H9 (cell line): ENCODE measurements around the gene TNFRSF1B. TPM values are rescaled to one million over a fixed set of nuclear protein-coding genes. Genes with fewer than 3 reads are reported as not detected.

Experiments used
- DNase-seq: peaks from one replicate; pipeline ENCODE4 v3.0.0-alpha.2; 2017
- H2AFZ ChIP-seq: one replicate; pipeline ENCODE4 v1.6.1; 2013; ENCODE audit warnings: mild to moderate bottlenecking, low read length, control low read depth, moderate library complexity
- H2AK5ac ChIP-seq: 2 replicates; pipeline ENCODE4 v1.6.1; 2013; ENCODE audit warnings: low read length, control low read depth, mixed read lengths; ENCODE audit not compliant: insufficient read length
- H2BK120ac ChIP-seq: one replicate; pipeline ENCODE4 v1.6.1; 2013; ENCODE audit warnings: low read depth, mild to moderate bottlenecking, low read length, control low read depth, inconsistent platforms; ENCODE audit not compliant: poor library complexity, severe bottlenecking
- H2BK12ac ChIP-seq: 2 replicates; pipeline ENCODE4 v1.6.1; 2013; ENCODE audit warnings: low read length, control low read depth, mixed read lengths, low read depth; ENCODE audit not compliant: insufficient read length
- H2BK15ac ChIP-seq: 2 replicates; pipeline ENCODE4 v1.6.1; 2013; ENCODE audit warnings: low read depth, low read length, control low read depth
- H2BK20ac ChIP-seq: one replicate; pipeline ENCODE4 v1.6.1; 2013; ENCODE audit warnings: low read depth, mild to moderate bottlenecking, low read length, control low read depth, inconsistent platforms; ENCODE audit not compliant: poor library complexity, severe bottlenecking
- H2BK5ac ChIP-seq: 2 replicates; pipeline ENCODE4 v1.6.1; 2013; ENCODE audit warnings: low read length, control low read depth, mixed read lengths; ENCODE audit not compliant: insufficient read length
- H3K14ac ChIP-seq: 2 replicates; pipeline ENCODE4 v1.6.1; 2013; ENCODE audit warnings: low read length, control low read depth; ENCODE audit not compliant: insufficient read depth
- H3K18ac ChIP-seq: 2 replicates; pipeline ENCODE4 v1.6.1; 2013; ENCODE audit warnings: low read depth, mild to moderate bottlenecking, mixed read lengths, low read length, control low read depth; ENCODE audit not compliant: insufficient read length
- H3K23ac ChIP-seq: 2 replicates; pipeline ENCODE4 v1.6.1; 2013; ENCODE audit warnings: low read length, control low read depth, mixed read lengths, low read depth; ENCODE audit not compliant: insufficient read length
- H3K23me2 ChIP-seq: 2 replicates; pipeline ENCODE4 v1.6.1; 2013; ENCODE audit warnings: low read depth, mild to moderate bottlenecking, mixed read lengths, low read length, control low read depth; ENCODE audit not compliant: insufficient read length, poor library complexity, severe bottlenecking
- H3K27ac ChIP-seq: 2 replicates; pipeline ENCODE4 v1.5.1; 2013; ENCODE audit warnings: low read length, control low read depth, mixed read lengths, low read depth; ENCODE audit not compliant: insufficient read length
- H3K27me3 ChIP-seq: 2 replicates; pipeline ENCODE4 v1.6.1; 2013; ENCODE audit warnings: low read length, control low read depth, inconsistent platforms; ENCODE audit not compliant: insufficient read depth
- H3K4ac ChIP-seq: 2 replicates; pipeline ENCODE4 v1.6.1; 2013; ENCODE audit warnings: low read depth, mild to moderate bottlenecking, control low read depth, inconsistent platforms, low read length, moderate library complexity
- H3K4me1 ChIP-seq: 2 replicates; pipeline ENCODE4 v1.6.1; 2013; ENCODE audit warnings: low read length, control low read depth, inconsistent platforms; ENCODE audit not compliant: insufficient read depth
- H3K4me2 ChIP-seq: 2 replicates; pipeline ENCODE4 v1.6.1; 2013; ENCODE audit warnings: low read length, control low read depth, mixed read lengths; ENCODE audit not compliant: insufficient read length, insufficient read depth
- H3K56ac ChIP-seq: 2 replicates; pipeline ENCODE4 v1.6.1; 2013; ENCODE audit warnings: low read depth, mild to moderate bottlenecking, mixed read lengths, low read length, control low read depth; ENCODE audit not compliant: insufficient read length
- H3K79me1 ChIP-seq: 2 replicates; pipeline ENCODE4 v1.6.1; 2013; ENCODE audit warnings: low read depth, mild to moderate bottlenecking, moderate library complexity, low read length, control low read depth, inconsistent platforms; ENCODE audit not compliant: insufficient read depth, poor library complexity, severe bottlenecking
- H3K79me2 ChIP-seq: 2 replicates; pipeline ENCODE4 v1.6.1; 2013; ENCODE audit warnings: low read length, control low read depth, inconsistent platforms; ENCODE audit not compliant: insufficient read depth
- H3K9ac ChIP-seq: 2 replicates; pipeline ENCODE4 v1.6.1; 2013; ENCODE audit warnings: low read length, control low read depth, mixed read lengths; ENCODE audit not compliant: insufficient read length; ENCODE audit errors: extremely low read depth
- H3K9me3 ChIP-seq: one replicate; pipeline ENCODE4 v1.6.1; 2013; ENCODE audit warnings: low read depth, low read length, inconsistent platforms; ENCODE audit not compliant: control insufficient read depth
- H3T11ph ChIP-seq: one replicate; pipeline ENCODE4 v1.6.1; 2013; ENCODE audit warnings: mild to moderate bottlenecking, low read length, control low read depth, inconsistent platforms
- H4K20me1 ChIP-seq: one replicate; pipeline ENCODE4 v1.6.1; 2013; ENCODE audit not compliant: control insufficient read depth, insufficient read length, insufficient read depth
- H4K5ac ChIP-seq: 2 replicates; pipeline ENCODE4 v1.6.1; 2013; ENCODE audit warnings: low read depth, mild to moderate bottlenecking, mixed read lengths, low read length, control low read depth; ENCODE audit not compliant: insufficient read length
- H4K8ac ChIP-seq: replicated peaks from 2 replicates; pipeline ENCODE4 v1.6.1; 2013; ENCODE audit warnings: low read length, control low read depth, mixed read lengths, low read depth; ENCODE audit not compliant: insufficient read length
- H4K91ac ChIP-seq: 2 replicates; pipeline ENCODE4 v1.6.1; 2013; ENCODE audit warnings: low read depth, mild to moderate bottlenecking, moderate library complexity, mixed read lengths, low read length, control low read depth; ENCODE audit not compliant: insufficient read length
- H3K27ac Mint-ChIP-seq, 3 experiments: 2 replicates in 2 of 3; 3 replicates in 1 of 3; pipeline ENCODE4 v1.8.0; 2020 to 2021; ENCODE audit warnings: mixed read lengths in 3 of 3, mild to moderate bottlenecking in 1 of 3, moderate library complexity in 1 of 3
- H3K27me3 Mint-ChIP-seq: 2 replicates; pipeline ENCODE4 v1.8.0; 2021; ENCODE audit warnings: low read depth, mild to moderate bottlenecking, moderate library complexity, mixed read lengths
- H3K36me3 Mint-ChIP-seq, 3 experiments: 2 replicates in 2 of 3; 3 replicates in 1 of 3; pipeline ENCODE4 v1.8.0; 2020 to 2021; ENCODE audit warnings: low read depth in 3 of 3, mixed read lengths in 3 of 3; ENCODE audit not compliant: insufficient read depth in 1 of 3
- H3K4me1 Mint-ChIP-seq, 2 experiments: 2 replicates each; pipeline ENCODE4 v1.8.0; 2020; ENCODE audit warnings: mixed read lengths in 2 of 2
- H3K4me3 Mint-ChIP-seq, 2 experiments: 2 replicates in 1 of 2; 3 replicates in 1 of 2; pipeline ENCODE4 v1.8.0; 2020 to 2021; ENCODE audit warnings: mild to moderate bottlenecking in 2 of 2, mixed read lengths in 2 of 2, moderate library complexity in 1 of 2
- H3K9me3 Mint-ChIP-seq, 2 experiments: 2 replicates in 1 of 2; 3 replicates in 1 of 2; pipeline ENCODE4 v1.8.0; 2020; ENCODE audit warnings: mild to moderate bottlenecking in 2 of 2, mixed read lengths in 2 of 2, moderate library complexity in 1 of 2
- CTCF ChIP-seq: fragments of 200-600 bp; sonication (generic); conservative IDR thresholded peaks from 3 replicates; pipeline ENCODE4 v1.8.0; 2021; ENCODE audit warnings: antibody characterized with exemption, mild to moderate bottlenecking
- WGBS: extraction: QIAGEN DNeasy Blood & Tissue Kit; methylation state at CpG from one replicate; pipeline ENCODE4 v1.1.7; 2013; ENCODE audit warnings: missing lambda C conversion rate, low lambda C conversion rate, mixed read lengths; ENCODE audit not compliant: insufficient read length; ENCODE audit errors: extremely low coverage; 5-methylcytosine and 5-hydroxymethylcytosine counted together
- total RNA-seq: library from RNA; stranded (reverse); gene quantifications from 2 replicates; pipeline ENCODE4 v1.2.1, GENCODE V29; 2021

The TNFRSF1B gene
- total RNA-seq, 1 experiment from 2014 or later, result 0.57 TPM

GRCh38 chr1:12162459-12163137 lies 4.2 kb upstream of the TNFRSF1B start:
- no peak for TF ChIP-seq CTCF
- Histone ChIP-seq H4K91ac (no peak overlapping the region), H3K9me3 (no peaks in the 10 kb centered on the region), H3K79me2 (no peaks in the 10 kb centered on the region), H3K9ac (no peak overlapping the region), H3K4ac (no peak overlapping the region), H4K20me1 (no peaks in the 10 kb centered on the region), H2BK120ac (no peak overlapping the region), H3K56ac (no peak overlapping the region), H3K4me2 (no peak overlapping the region), H2AK5ac (no peak overlapping the region), H3K14ac (no peak overlapping the region), H2BK5ac (no peak overlapping the region), H3K23me2 (peaks cover 3% of the 10 kb centered on the region), H4K5ac (no peak overlapping the region), H3K4me1 (peaks cover 8% of the 10 kb centered on the region; the same call in 1 of the 2 replicates), H2BK15ac (no peak overlapping the region), H2BK20ac (no peak overlapping the region), H3K18ac (no peak overlapping the region), H3K23ac (no peak overlapping the region), H4K8ac (no peak overlapping the region), H3K27ac (no peak overlapping the region), H3K27me3 (no peaks in the 10 kb centered on the region; the same call in 1 of the 2 replicates), H2AFZ (no peak overlapping the region), H2BK12ac (no peak overlapping the region), H3T11ph (no peak overlapping the region), H3K79me1 (no peaks in the 10 kb centered on the region)
- H3K9me3 Mint-ChIP-seq, result no peaks in the 10 kb centered on the region; a peak in 1 of 5 replicates
- DNase-seq, result no peak
- H3K4me3 Mint-ChIP-seq, result no peak overlapping the region
- no peak overlapping the region; a peak in 1 of 7 replicates for H3K27ac Mint-ChIP-seq
- peaks cover 18 to 21% of the 10 kb centered on the region in 2 experiments for H3K4me1 Mint-ChIP-seq
- H3K36me3 Mint-ChIP-seq, result no peaks in the 10 kb centered on the region; a peak in 1 of 7 replicates
- WGBS, result no CpG with 5 or more reads among the region's 11 CpGs
- H3K27me3 Mint-ChIP-seq, result peaks cover 29% of the 10 kb centered on the region
